BLaER1 treated with 17β-estradiol and CSF1 and Interleukin-3, amounts not matched to agents 10 nM and 100 nM (cell line): ENCODE measurements around the gene NPNT.
"Not testable (repeated sequence)": the region's sequence is repeated elsewhere in the genome, so short reads cannot be mapped to it uniquely, and the experiment has no call there.

Source experiments
- H3K27ac ChIP-seq, 11 experiments: shearing (Covaris generic); formaldehyde crosslinking; 2 replicates each; pipeline ENCODE4 v1.8.1; 2022
- H3K27me3 ChIP-seq, 11 experiments: shearing (Covaris generic); formaldehyde crosslinking; 2 replicates each; pipeline ENCODE4 v1.8.1; 2022
- H3K36me3 ChIP-seq, 11 experiments: shearing (Covaris generic); formaldehyde crosslinking; 2 replicates each; pipeline ENCODE4 v1.8.1; 2022
- H3K4me1 ChIP-seq, 10 experiments: shearing (Covaris generic); formaldehyde crosslinking; 2 replicates each; pipeline ENCODE4 v1.8.1; 2022
- H3K4me2 ChIP-seq, 11 experiments: shearing (Covaris generic); formaldehyde crosslinking; 2 replicates each; pipeline ENCODE4 v1.8.1; 2022
- H3K4me3 ChIP-seq, 10 experiments: shearing (Covaris generic); formaldehyde crosslinking; 2 replicates each; pipeline ENCODE4 v1.8.1; 2022
- H3K9ac ChIP-seq, 11 experiments: shearing (Covaris generic); formaldehyde crosslinking; 2 replicates each; pipeline ENCODE4 v1.8.1; 2022
- H3K9me3 ChIP-seq, 11 experiments: shearing (Covaris generic); formaldehyde crosslinking; replicated peaks in 1 of 11; 2 replicates each; pipeline ENCODE4 v1.8.1; 2022
- H4K20me1 ChIP-seq, 11 experiments: shearing (Covaris generic); formaldehyde crosslinking; 2 replicates each; pipeline ENCODE4 v1.8.1; 2022
- Cebpa-rat ChIP-seq, 11 experiments: shearing (Covaris generic); IDR thresholded peaks; 2 replicates each; pipeline ENCODE4 v1.8.1; 2022

NPNT gene

GRCh38 chr4:105894660-105895582 is at the start of gene NPNT:
Gene NPNT, plus strand, starts transcription at chr4:105895471. Its CDS starts 182 bp downstream, at chr4:105895653.
- Histone ChIP-seq H3K4me3 (no peak within 1 kb of the TSS), H3K4me1 (no peaks in the 10 kb centered on the region), H3K9ac (no peak within 1 kb of the TSS), H3K9me3 (peaks cover 19 to 25% (median 20%) of the 10 kb centered on the region in 11 experiments), H4K20me1 (no peaks in the 10 kb centered on the region), H3K27me3 (no peaks in the 10 kb centered on the region), H3K27ac (no peak within 1 kb of the TSS), H3K36me3 (no peaks in the 10 kb centered on the region; a peak in 1 of 22 replicates), H3K4me2 (no peak within 1 kb of the TSS)
- TF ChIP-seq Cebpa-rat (IDR thresholded peaks at IDR 0.05): no peak

GRCh38 chr4:105845559-105845958 is 49.7 kb upstream of the NPNT start:
- H3K36me3 ChIP-seq: peaks cover 2 to 31% (median 16%) of the 10 kb centered on the region in 11 experiments; a peak in 15 of 22 replicates
- no peak overlapping the region for H3K9ac ChIP-seq
- no peaks in the 10 kb centered on the region for H3K4me1 ChIP-seq
- no peaks in the 10 kb centered on the region for H3K9me3 ChIP-seq
- H3K27ac ChIP-seq: no peak overlapping the region
- no peak overlapping the region for H3K4me2 ChIP-seq
- no peaks in the 10 kb centered on the region for H3K27me3 ChIP-seq
- H4K20me1 ChIP-seq: no peaks in the 10 kb centered on the region
- H3K4me3 ChIP-seq: no peak overlapping the region
- TF ChIP-seq Cebpa-rat (IDR thresholded peaks at IDR 0.05): no peak

GRCh38 chr4:105848359-105848758 is 46.9 kb upstream of the NPNT start:
- H3K4me1 ChIP-seq, H3K9me3 ChIP-seq: not testable (repeated sequence)

GRCh38 chr4:105851196-105851595 is 44.1 kb upstream of the NPNT start:
- Histone ChIP-seq H3K9ac (no peak overlapping the region), H3K4me1 (no peaks in the 10 kb centered on the region), H3K4me3 (no peak overlapping the region), H4K20me1 (no peaks in the 10 kb centered on the region), H3K27ac (no peak overlapping the region), H3K36me3 (peaks cover 0 to 11% (median 3%) of the 10 kb centered on the region in 11 experiments; a peak in 5 of 22 replicates), H3K4me2 (no peak overlapping the region), H3K9me3 (peaks cover 0 to 18% (median 7%) of the 10 kb centered on the region in 11 experiments; a peak in 9 of 22 replicates), H3K27me3 (no peaks in the 10 kb centered on the region)
- no peak for TF ChIP-seq Cebpa-rat (IDR thresholded peaks at IDR 0.05)

More at GRCh38 chr4:105848359-105848758, 46.9 kb upstream of the NPNT start:
- H3K9ac ChIP-seq, H3K4me3 ChIP-seq, H3K27ac ChIP-seq, H4K20me1 ChIP-seq, H3K27me3 ChIP-seq, H3K4me2 ChIP-seq: not testable (repeated sequence)
- peaks cover 2 to 22% (median 10%) of the 10 kb centered on the region in 11 experiments; a peak in 13 of 22 replicates for H3K36me3 ChIP-seq

GRCh38 chr4:105852230-105852629 is 43.0 kb upstream of the NPNT start:
- peaks cover 0 to 19% (median 10%) of the 10 kb centered on the region in 11 experiments; a peak in 10 of 22 replicates for H3K9me3 ChIP-seq
- not testable (repeated sequence) for H3K27ac ChIP-seq, H4K20me1 ChIP-seq

GRCh38 chr4:105858466-105859040 is 36.7 kb upstream of the NPNT start:
- Histone ChIP-seq H3K27ac (no peak overlapping the region), H3K4me2 (no peak overlapping the region)

More at GRCh38 chr4:105852230-105852629, 43.0 kb upstream of the NPNT start:
- not testable (repeated sequence) for H3K9ac ChIP-seq, H3K4me2 ChIP-seq, H3K4me1 ChIP-seq, H3K27me3 ChIP-seq, H3K36me3 ChIP-seq, H3K4me3 ChIP-seq

GRCh38 chr4:105859233-105859632 is 36.0 kb upstream of the NPNT start:
- no peaks in the 10 kb centered on the region for H3K4me1 ChIP-seq
- H3K27ac ChIP-seq: no peak overlapping the region
- no peak overlapping the region for H3K4me3 ChIP-seq
- H3K4me2 ChIP-seq: no peak overlapping the region
- no peak overlapping the region for H3K9ac ChIP-seq
- H3K36me3 ChIP-seq: peaks cover 0 to 8% (median 0%) of the 10 kb centered on the region in 11 experiments; a peak in 4 of 22 replicates
- H3K9me3 ChIP-seq: peaks cover 15 to 42% (median 30%) of the 10 kb centered on the region in 11 experiments; a peak in 20 of 22 replicates
- no peaks in the 10 kb centered on the region for H4K20me1 ChIP-seq
- no peak for TF ChIP-seq Cebpa-rat (IDR thresholded peaks at IDR 0.05)
- H3K27me3 ChIP-seq: no peaks in the 10 kb centered on the region

More at GRCh38 chr4:105858466-105859040, 36.7 kb upstream of the NPNT start:
- Histone ChIP-seq H4K20me1 (no peaks in the 10 kb centered on the region), H3K4me1 (no peaks in the 10 kb centered on the region), H3K4me3 (no peak overlapping the region), H3K9ac (no peak overlapping the region), H3K36me3 (peaks cover 0 to 8% (median 0%) of the 10 kb centered on the region in 11 experiments; a peak in 4 of 22 replicates), H3K27me3 (no peaks in the 10 kb centered on the region), H3K9me3 (peaks cover 15 to 42% (median 30%) of the 10 kb centered on the region in 11 experiments; a peak in 20 of 22 replicates)
- TF ChIP-seq Cebpa-rat (IDR thresholded peaks at IDR 0.05): no peak

- H3K4me2 ChIP-seq: no peak overlapping the region
- peaks cover 0 to 12% (median 7%) of the 10 kb centered on the region in 10 experiments; a peak in 12 of 20 replicates for H3K4me1 ChIP-seq
- no peak overlapping the region for H3K9ac ChIP-seq
Observed at GRCh38 chr4:105870963-105871362, 24.3 kb upstream of the NPNT start.

GRCh38 chr4:105871997-105872396 is 23.3 kb upstream of the NPNT start:
- Histone ChIP-seq H3K4me3 (no peak overlapping the region), H3K9me3 (no peaks in the 10 kb centered on the region), H3K4me1 (peaks cover 0 to 12% (median 7%) of the 10 kb centered on the region in 10 experiments; a peak in 12 of 20 replicates), H4K20me1 (no peaks in the 10 kb centered on the region), H3K9ac (no peak overlapping the region), H3K27me3 (no peaks in the 10 kb centered on the region), H3K4me2 (peak overlapping the region in 4 of 11 experiments; percentile 26 to 49 (median 41); a peak in 6 of 22 replicates), H3K36me3 (no peaks in the 10 kb centered on the region), H3K27ac (no peak overlapping the region)
- no peak for TF ChIP-seq Cebpa-rat (IDR thresholded peaks at IDR 0.05)

More at GRCh38 chr4:105870963-105871362, 24.3 kb upstream of the NPNT start:
- Histone ChIP-seq H3K4me3 (no peak overlapping the region), H4K20me1 (no peaks in the 10 kb centered on the region), H3K9me3 (no peaks in the 10 kb centered on the region), H3K27me3 (no peaks in the 10 kb centered on the region), H3K27ac (no peak overlapping the region), H3K36me3 (no peaks in the 10 kb centered on the region)
- no peak for TF ChIP-seq Cebpa-rat (IDR thresholded peaks at IDR 0.05)
